Fibroblast of upper back skin (primary cell): ENCODE results near the gene FBXO24.

Source experiments
- DNase-seq: peaks from one replicate; pipeline ENCODE4 v3.0.0-alpha.2; 2013

Gene FBXO24

GRCh38 chr7:100626530-100627237 lies 40.6 kb downstream of the FBXO24 start:
- DNase-seq: peak; percentile 81

DNA sequence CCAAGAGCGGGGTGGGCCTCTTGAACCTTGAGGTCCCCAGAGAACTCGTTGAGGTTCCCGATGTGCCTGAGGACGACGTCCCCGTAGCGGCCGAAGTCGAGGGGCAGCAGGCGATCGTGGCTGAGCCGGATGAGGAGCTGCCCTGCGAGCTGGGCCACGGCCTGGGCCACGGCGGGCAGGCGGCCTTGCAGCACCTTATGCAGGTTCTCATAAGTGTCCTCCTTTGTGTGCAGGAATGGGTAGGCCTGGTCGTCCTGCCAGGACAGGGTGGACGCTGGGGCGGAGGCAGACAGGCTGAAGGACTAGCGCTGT lies 41.1 kb downstream of the FBXO24 start:
- no peak for DNase-seq

DNA sequence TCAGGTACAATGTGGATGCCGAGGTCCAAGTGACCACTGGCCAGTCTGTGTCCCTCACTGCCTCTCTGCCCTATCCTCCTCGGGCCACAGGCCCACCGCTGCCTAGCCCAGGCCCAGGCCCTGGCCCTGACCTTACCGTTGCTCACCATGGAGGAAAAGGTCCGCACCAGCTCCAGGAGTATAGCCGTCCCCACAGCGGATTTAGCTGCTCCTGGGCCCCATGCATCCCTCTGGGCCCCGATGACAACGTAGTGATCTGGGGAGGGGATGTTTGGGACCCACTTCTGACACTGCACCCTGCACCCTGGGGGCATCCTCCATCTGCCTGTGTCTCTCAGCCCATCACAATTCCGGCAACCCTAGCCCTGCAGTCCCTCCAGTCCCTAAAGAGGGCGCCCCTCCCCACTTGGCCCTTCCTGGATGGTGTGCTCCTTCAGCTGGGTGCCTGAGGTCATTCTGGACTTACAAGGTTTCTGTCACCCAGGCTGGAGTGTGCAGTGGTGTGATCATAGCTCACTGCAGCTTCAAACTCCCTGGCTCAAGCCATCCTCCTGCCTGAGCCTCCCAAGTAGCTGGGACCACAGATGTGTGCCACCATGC lies 43.1 kb downstream of the FBXO24 start:
- no peak for DNase-seq

DNA sequence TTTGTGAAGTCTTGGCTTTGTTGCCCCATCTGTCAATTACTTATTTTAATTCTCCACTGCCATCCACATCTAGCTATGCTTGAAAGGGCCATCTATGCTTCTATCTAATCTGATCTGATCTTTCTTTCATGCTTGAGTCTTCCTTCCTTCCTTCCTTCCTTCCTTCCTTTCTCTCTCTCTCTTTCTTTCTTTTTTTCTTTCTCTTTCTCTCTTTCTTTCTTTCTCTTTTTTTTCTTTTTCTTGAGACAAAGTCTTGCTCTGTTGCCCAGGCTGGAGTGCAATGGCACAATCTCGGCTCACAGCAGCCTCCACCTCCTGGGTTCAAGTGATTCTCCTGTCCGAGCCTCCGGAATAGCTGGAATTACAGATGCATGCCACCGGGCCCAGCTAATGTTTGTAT lies 43.9 kb downstream of the FBXO24 start:
- no peak for DNase-seq

DNA sequence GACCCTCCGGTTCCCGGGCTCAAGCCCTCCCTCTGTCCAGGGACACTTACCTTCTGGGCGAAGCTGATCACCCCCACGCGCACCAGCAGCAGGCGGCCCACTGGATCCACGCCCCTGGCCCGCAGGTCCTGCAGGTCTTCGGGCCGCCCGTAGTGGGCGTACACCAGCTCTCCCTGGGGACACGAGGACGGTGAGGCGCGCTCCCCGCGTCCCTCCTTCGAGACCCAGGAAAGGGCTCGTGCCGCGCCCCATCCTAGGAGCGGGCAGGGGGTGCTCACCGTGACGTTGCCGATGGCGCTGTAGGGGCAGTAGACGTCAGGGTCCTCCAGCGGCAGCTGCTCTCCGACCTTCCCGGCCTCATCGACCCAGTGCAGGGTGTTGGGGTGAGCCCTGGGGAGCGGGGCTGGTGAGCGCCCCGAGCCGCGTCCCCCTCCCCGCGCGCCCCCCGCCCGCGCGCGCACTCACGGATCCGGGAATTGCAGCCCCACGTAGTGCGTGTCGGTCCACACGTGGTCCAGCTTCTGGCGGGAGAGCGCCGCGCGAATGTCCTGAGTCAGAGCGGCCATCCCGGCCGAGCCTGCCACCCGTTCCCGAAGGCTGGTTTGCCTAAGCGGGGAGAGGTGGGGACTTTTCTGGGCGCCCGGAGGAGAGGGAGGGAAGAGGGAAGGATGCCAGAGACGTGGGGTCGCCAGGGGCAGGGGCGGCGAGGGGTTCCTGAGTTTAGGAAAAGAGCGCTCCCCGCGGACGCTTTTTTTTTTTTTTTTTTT lies 47.0 kb downstream of the FBXO24 start:
- DNase-seq: peak; percentile 18

- DNase-seq: no peak
Measured at GRCh38 chr7:100639995-100640516, 53.9 kb downstream of the FBXO24 start.

- DNase-seq: no peak
Measured at GRCh38 chr7:100640517-100641440, 54.7 kb downstream of the FBXO24 start.

DNA sequence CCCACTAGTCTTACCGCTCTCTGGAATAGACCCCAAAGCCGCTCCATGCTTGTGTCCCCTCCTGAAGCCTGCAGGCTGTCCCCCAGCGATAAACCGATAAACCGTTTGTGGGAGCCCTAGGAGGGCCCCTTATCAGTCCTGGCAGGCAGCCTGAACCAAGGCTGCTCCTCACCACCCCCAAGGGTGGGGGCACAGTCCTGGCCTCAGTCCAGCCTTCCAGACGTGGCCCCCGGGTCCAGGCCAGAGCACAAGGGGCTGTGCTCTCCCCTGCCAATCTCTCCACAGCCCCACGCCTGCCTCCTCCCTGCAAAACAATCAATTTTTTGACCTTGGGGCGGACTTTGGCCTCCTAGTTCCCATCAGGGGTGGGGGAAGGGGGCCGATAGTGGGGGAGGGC lies 55.3 kb downstream of the FBXO24 start, which contains the start of gene TFR2:
Gene TFR2 (minus strand): TSS at position 90 of the 397 bp plus-strand sequence. CDS start 43 bp downstream, at position 47.
- no peak for DNase-seq

DNA sequence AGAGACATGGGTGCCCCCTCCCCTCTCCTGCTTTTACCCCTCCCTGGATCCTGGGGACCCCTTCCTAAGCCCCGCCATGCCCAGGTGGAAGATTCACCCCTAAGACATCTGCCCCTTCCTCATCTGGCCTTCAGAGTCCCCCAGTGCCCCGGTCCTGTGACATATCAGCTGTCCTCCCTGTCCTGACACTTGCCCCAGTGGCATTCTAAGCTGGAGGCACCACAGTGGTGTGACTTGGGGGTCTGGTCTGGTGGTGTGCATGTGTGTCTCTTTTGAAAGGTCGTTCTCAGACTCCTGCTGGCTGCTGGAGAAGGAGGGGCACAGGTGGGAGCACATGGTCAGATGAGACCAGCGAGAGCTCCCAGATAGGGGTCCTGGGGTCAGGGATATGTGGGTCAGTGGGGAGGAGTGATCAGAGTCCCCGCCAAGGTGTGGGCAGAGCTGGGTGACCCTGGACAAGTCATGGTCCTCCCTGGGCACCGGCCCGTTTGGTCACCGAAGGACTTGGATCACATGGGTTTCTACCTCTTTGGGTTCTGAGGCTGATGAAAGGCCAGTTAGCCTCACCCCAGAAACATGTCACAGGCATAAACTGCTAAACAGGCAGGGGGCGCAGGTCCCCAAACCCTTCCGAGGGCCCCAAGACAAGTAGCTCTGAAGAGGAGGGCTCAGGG lies 55.9 kb downstream of the FBXO24 start:
- DNase-seq: no peak

DNA sequence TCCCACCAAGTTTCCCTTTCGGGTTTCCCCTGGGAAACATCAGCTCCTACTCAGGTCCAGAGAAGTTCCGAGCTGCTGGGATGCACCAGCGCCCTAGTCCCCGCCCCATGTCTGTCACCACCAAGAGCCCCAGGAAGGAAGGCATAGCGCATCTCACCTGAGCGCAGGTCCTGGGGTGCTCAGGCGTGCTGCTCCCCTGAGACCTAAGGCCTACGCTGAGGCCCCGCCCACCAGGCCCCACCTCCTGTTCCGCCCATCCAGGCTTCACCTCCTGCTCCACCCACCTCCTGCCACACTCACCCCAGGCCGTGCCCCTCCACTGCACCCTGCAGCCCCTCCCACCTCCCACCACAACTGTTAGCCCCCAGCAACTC lies 56.4 kb downstream of the FBXO24 start:
- DNase-seq: no peak

- DNase-seq: no peak
Measured at GRCh38 chr7:100649826-100650565, 63.9 kb downstream of the FBXO24 start.
